Measurements from ENCODE around the gene ASPG.

DNA sequence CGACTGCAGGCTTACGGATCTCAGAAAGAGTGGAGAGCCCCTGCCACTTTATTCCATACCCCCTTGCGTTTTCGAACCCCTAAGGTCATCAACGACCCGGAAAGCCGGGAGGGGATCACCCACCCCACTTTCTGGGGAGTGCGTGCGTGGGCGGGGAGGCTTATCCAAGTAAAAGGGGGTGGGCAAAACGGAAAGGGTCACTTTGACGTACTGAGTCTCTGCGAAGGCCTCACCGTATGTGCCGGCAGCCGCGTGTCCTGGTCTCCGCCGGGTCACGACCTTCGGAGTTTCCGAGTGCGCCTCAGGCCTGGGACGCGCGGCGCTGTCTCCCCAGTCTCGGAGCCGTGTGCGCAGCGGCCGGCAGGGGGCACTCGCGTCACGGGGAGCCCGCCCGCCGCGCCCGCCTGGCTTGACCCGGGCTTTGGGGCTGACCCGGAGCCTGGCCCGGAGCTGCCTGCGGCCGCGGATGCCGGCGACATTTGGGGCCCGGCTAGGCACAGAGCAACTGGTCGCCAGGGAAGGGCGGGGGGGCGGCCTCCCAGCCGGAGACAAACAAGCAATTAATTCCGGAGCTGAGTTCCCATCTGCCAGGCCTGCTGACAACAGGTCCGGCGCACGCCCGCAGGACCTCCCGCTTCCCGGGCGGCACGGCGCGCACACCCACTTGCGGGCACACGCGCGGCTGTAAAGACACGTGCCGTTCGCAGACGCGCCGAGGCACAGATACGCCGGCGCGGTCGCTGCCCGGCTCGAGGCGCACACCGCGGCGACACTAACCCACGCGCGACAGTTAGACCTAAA, 52.0 kb downstream of the ASPG start:
- TF ChIP-seq, protein P1, sequence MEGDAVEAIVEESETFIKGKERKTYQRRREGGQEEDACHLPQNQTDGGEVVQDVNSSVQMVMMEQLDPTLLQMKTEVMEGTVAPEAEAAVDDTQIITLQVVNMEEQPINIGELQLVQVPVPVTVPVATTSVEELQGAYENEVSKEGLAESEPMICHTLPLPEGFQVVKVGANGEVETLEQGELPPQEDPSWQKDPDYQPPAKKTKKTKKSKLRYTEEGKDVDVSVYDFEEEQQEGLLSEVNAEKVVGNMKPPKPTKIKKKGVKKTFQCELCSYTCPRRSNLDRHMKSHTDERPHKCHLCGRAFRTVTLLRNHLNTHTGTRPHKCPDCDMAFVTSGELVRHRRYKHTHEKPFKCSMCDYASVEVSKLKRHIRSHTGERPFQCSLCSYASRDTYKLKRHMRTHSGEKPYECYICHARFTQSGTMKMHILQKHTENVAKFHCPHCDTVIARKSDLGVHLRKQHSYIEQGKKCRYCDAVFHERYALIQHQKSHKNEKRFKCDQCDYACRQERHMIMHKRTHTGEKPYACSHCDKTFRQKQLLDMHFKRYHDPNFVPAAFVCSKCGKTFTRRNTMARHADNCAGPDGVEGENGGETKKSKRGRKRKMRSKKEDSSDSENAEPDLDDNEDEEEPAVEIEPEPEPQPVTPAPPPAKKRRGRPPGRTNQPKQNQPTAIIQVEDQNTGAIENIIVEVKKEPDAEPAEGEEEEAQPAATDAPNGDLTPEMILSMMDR (IDR thresholded peaks at IDR 0.05; ENCODE audit: insufficient read depth, low read length, poor library complexity, severe bottlenecking) = no peak
- TF ChIP-seq EZH2phosphoT487 (conservative IDR thresholded peaks at IDR 0.05; ENCODE audit: low read length) = no peak
